HFFc6 (cell line): Measurements from ENCODE around the gene UBE2G1. TPM values are rescaled to one million over a fixed set of nuclear protein-coding genes. Genes with fewer than 3 reads are reported as not detected.
A peak's percentile ranks its signal among the peaks of the same experiment; 100 is the strongest.

Source experiments
- DNase-seq: peaks from one replicate; pipeline ENCODE4 v3.0.0-alpha.2; 2018
- H3K27ac Mint-ChIP-seq: 2 replicates; pipeline ENCODE4 v1.8.0; 2020; ENCODE audit warnings: mild to moderate bottlenecking, mixed read lengths
- H3K27me3 Mint-ChIP-seq: 2 replicates; pipeline ENCODE4 v1.8.0; 2021; ENCODE audit warnings: mild to moderate bottlenecking, moderate library complexity, mixed read lengths; ENCODE audit not compliant: insufficient read depth
- H3K36me3 Mint-ChIP-seq: 2 replicates; pipeline ENCODE4 v1.8.0; 2021; ENCODE audit warnings: low read depth, mixed read lengths
- H3K4me1 Mint-ChIP-seq: 2 replicates; pipeline ENCODE4 v1.8.0; 2020; ENCODE audit warnings: low read depth, mixed read lengths
- H3K4me3 Mint-ChIP-seq: 2 replicates; pipeline ENCODE4 v1.8.0; 2020; ENCODE audit warnings: mild to moderate bottlenecking, moderate library complexity, mixed read lengths
- H3K9me3 Mint-ChIP-seq: 2 replicates; pipeline ENCODE4 v1.8.0; 2020; ENCODE audit warnings: mild to moderate bottlenecking, mixed read lengths
- CTCF ChIP-seq: fragments of 200-600 bp; sonication (generic); IDR thresholded peaks from 2 replicates; pipeline ENCODE4 v1.5.0; 2021; ENCODE audit warnings: antibody characterized with exemption, mild to moderate bottlenecking
- long read RNA-seq: library from polyadenylated mRNA; unstranded; transcript quantifications from one replicate; pipeline ENCODE4 v2.0.0, GENCODE V29; 2019
- total RNA-seq, 6 experiments: library from RNA; stranded (reverse); fragmentation: NEBNext Ultra II Directional; extraction: Animal tissue kit (Norgen Biotek cat#: 25700); gene quantifications; 2 replicates in 1 of 6; 3 replicates in 5 of 6; pipeline ENCODE4 v1.2.3, GENCODE V29; 2021

The UBE2G1 gene
- 10 to 100 TPM; 56.3 to 73.1 (median 62.6) TPM for total RNA-seq
- long read RNA-seq, transcript UBE2G1-201 (6 exons, 3,974 nt) = major isoform, 51 of 65 reads
- long read RNA-seq, partial matches to known transcripts = 2 of 65 reads
- long read RNA-seq, other reads (novel, unspliced or antisense) = 12 of 65 reads

- Mint-ChIP-seq H3K36me3 (peaks cover 7% of the 10 kb centered on the region; the same call in 1 of the 2 replicates), H3K27ac (peak within 1 kb of the TSS; percentile 92), H3K9me3 (no peaks in the 10 kb centered on the region), H3K27me3 (peaks cover 1% of the 10 kb centered on the region), H3K4me3 (peak within 1 kb of the TSS; percentile 82), H3K4me1 (peaks cover 25% of the 10 kb centered on the region)
- DNase-seq = peak; percentile 93
- TF ChIP-seq CTCF = peak; percentile 54
Measured at GRCh38 chr17:4366327-4367063, at the start of gene UBE2G1. Gene UBE2G1 (minus strand): TSS chr17:4366675. CDS start chr17:4366316, 359 bp downstream.

GRCh38 chr17:4412933-4413831 is 46.7 kb upstream of the UBE2G1 start:
- Mint-ChIP-seq H3K9me3 (no peaks in the 10 kb centered on the region), H3K27me3 (peaks cover 2% of the 10 kb centered on the region; the same call in 1 of the 2 replicates), H3K4me1 (no peaks in the 10 kb centered on the region), H3K27ac (no peak overlapping the region), H3K36me3 (no peaks in the 10 kb centered on the region), H3K4me3 (peak overlapping the region; percentile 62)
- peak; percentile 79 for DNase-seq
- TF ChIP-seq CTCF = peak; percentile 92

GRCh38 chr17:4411201-4411600 is 44.7 kb upstream of the UBE2G1 start:
- DNase-seq = no peak
- TF ChIP-seq CTCF = no peak
- H3K4me3 Mint-ChIP-seq = no peak overlapping the region
- no peaks in the 10 kb centered on the region for H3K9me3 Mint-ChIP-seq
- no peak overlapping the region for H3K27ac Mint-ChIP-seq
- no peaks in the 10 kb centered on the region for H3K27me3 Mint-ChIP-seq
- no peaks in the 10 kb centered on the region for H3K36me3 Mint-ChIP-seq
- H3K4me1 Mint-ChIP-seq = no peaks in the 10 kb centered on the region

GRCh38 chr17:4409659-4410058 is 43.2 kb upstream of the UBE2G1 start:
- no peak for TF ChIP-seq CTCF
- Mint-ChIP-seq H3K4me3 (no peak overlapping the region), H3K9me3 (no peaks in the 10 kb centered on the region), H3K4me1 (no peaks in the 10 kb centered on the region), H3K27ac (no peak overlapping the region), H3K36me3 (no peaks in the 10 kb centered on the region), H3K27me3 (no peaks in the 10 kb centered on the region)
- DNase-seq = no peak

- no peaks in the 10 kb centered on the region for H3K36me3 Mint-ChIP-seq
- H3K4me3 Mint-ChIP-seq = no peak overlapping the region
- no peak overlapping the region for H3K27ac Mint-ChIP-seq
- DNase-seq = no peak
- no peaks in the 10 kb centered on the region for H3K9me3 Mint-ChIP-seq
- no peaks in the 10 kb centered on the region for H3K4me1 Mint-ChIP-seq
- H3K27me3 Mint-ChIP-seq = peaks cover 2% of the 10 kb centered on the region; the same call in 1 of the 2 replicates
- no peak for TF ChIP-seq CTCF
Measured at GRCh38 chr17:4407851-4408250, 41.4 kb upstream of the UBE2G1 start.
